CD14-positive monocyte (primary cell): ENCODE measurements around the gene KIF16B. TPM values are rescaled to one million over a fixed set of nuclear protein-coding genes. Genes with fewer than 3 reads are reported as not detected.

Experiments
- DNase-seq, 3 donors: peaks; one replicate each; pipeline ENCODE4 v3.0.0-alpha.2; 2011 to 2022
- H2AFZ ChIP-seq: 2 replicates; pipeline ENCODE4 v1.6.0; 2012; ENCODE audit warnings: mild to moderate bottlenecking, low read depth, low read length, inconsistent platforms; ENCODE audit not compliant: insufficient read depth, poor library complexity, severe bottlenecking
- H3K27ac ChIP-seq, 2 donors: 1 replicate in 1 of 2; 2 replicates in 1 of 2; pipeline ENCODE4 v1.5.1; 2012 to 2013; ENCODE audit warnings: low read length in 2 of 2, control low read depth in 1 of 2, inconsistent platforms in 1 of 2, low read depth in 1 of 2, mild to moderate bottlenecking in 1 of 2
- H3K27me3 ChIP-seq, 2 donors: one replicate each; pipeline versions ENCODE4 v1.6.0 to v1.6.1; 2011 to 2013; ENCODE audit warnings: low read length in 2 of 2; ENCODE audit not compliant: control insufficient read depth in 2 of 2, insufficient read depth in 2 of 2
- H3K36me3 ChIP-seq, 2 donors: replicated peaks in 1 of 2; 1 replicate in 1 of 2; 2 replicates in 1 of 2; pipeline versions ENCODE4 v1.5.1 to v1.6.1; 2012 to 2013; ENCODE audit warnings: low read length in 2 of 2, control low read depth in 1 of 2, inconsistent platforms in 1 of 2, mild to moderate bottlenecking in 1 of 2; ENCODE audit not compliant: insufficient read depth in 2 of 2, control insufficient read depth in 1 of 2
- H3K4me1 ChIP-seq, 2 donors: 1 replicate in 1 of 2; 2 replicates in 1 of 2; pipeline versions ENCODE4 v1.5.1 to v1.6.1; 2012 to 2013; ENCODE audit warnings: low read length in 2 of 2, control low read depth in 1 of 2, inconsistent platforms in 1 of 2, mild to moderate bottlenecking in 1 of 2, moderate library complexity in 1 of 2; ENCODE audit not compliant: insufficient read depth in 2 of 2, control insufficient read depth in 1 of 2
- H3K4me2 ChIP-seq: replicated peaks from 2 replicates; pipeline ENCODE3; 2012; ENCODE audit warnings: low read length, moderate library complexity, mild to moderate bottlenecking; ENCODE audit not compliant: poor library complexity, severe bottlenecking; ENCODE audit errors: extremely low read depth
- H3K4me3 ChIP-seq, 3 experiments: fragments of 200-600 bp in 1 of 3; sonication (generic) in 1 of 3; replicated peaks in 1 of 3; 1 replicate in 2 of 3; 2 replicates in 1 of 3; pipeline ENCODE4 v1.5.1; 2011 to 2013; ENCODE audit warnings: low read length in 3 of 3, mild to moderate bottlenecking in 3 of 3, control low read depth in 2 of 3, low read depth in 2 of 3, inconsistent platforms in 1 of 3, moderate library complexity in 1 of 3
- H3K79me2 ChIP-seq: 2 replicates; pipeline ENCODE4 v1.6.0; 2012; ENCODE audit warnings: mild to moderate bottlenecking, control low read depth, inconsistent platforms, low read length, moderate library complexity; ENCODE audit not compliant: insufficient read depth
- H3K9ac ChIP-seq: 2 replicates; pipeline ENCODE4 v1.6.0; 2017; ENCODE audit warnings: low read length, mild to moderate bottlenecking; ENCODE audit not compliant: insufficient read depth, poor library complexity, severe bottlenecking
- H3K9me3 ChIP-seq, 2 donors: replicated peaks in 1 of 2; 1 replicate in 1 of 2; 2 replicates in 1 of 2; pipeline versions ENCODE4 v1.5.1 to v1.6.1; 2012 to 2013; ENCODE audit warnings: low read length in 2 of 2, control low read depth in 1 of 2; ENCODE audit not compliant: control insufficient read depth in 1 of 2, insufficient read depth in 1 of 2
- H4K20me1 ChIP-seq: 2 replicates; pipeline ENCODE4 v1.6.0; 2012; ENCODE audit warnings: mild to moderate bottlenecking, low read length, control low read depth, moderate library complexity; ENCODE audit not compliant: insufficient read depth
- H3K27ac Mint-ChIP-seq, 7 donors: one replicate each; pipeline ENCODE4 v1.8.0; 2020; ENCODE audit warnings: mild to moderate bottlenecking in 7 of 7, mixed read lengths in 7 of 7, moderate library complexity in 6 of 7, inconsistent platforms in 2 of 7
- H3K27me3 Mint-ChIP-seq, 3 donors: one replicate each; pipeline ENCODE4 v1.8.0; 2021 to 2022; ENCODE audit warnings: low read depth in 3 of 3, mild to moderate bottlenecking in 3 of 3, mixed read lengths in 3 of 3, moderate library complexity in 3 of 3, inconsistent platforms in 1 of 3
- H3K36me3 Mint-ChIP-seq, 2 donors: one replicate each; pipeline ENCODE4 v1.8.0; 2020; ENCODE audit warnings: mixed read lengths in 2 of 2, inconsistent platforms in 1 of 2, mild to moderate bottlenecking in 1 of 2
- H3K4me1 Mint-ChIP-seq: one replicate; pipeline ENCODE4 v1.8.0; 2020; ENCODE audit warnings: mild to moderate bottlenecking, mixed read lengths
- H3K4me3 Mint-ChIP-seq, 2 donors: one replicate each; pipeline ENCODE4 v1.8.0; 2020; ENCODE audit warnings: mild to moderate bottlenecking in 2 of 2, mixed read lengths in 2 of 2, moderate library complexity in 1 of 2
- H3K9me3 Mint-ChIP-seq, 7 donors: one replicate each; pipeline ENCODE4 v1.8.0; 2020 to 2022; ENCODE audit warnings: mixed read lengths in 7 of 7, mild to moderate bottlenecking in 6 of 7, moderate library complexity in 6 of 7, inconsistent platforms in 2 of 7
- CTCF ChIP-seq: fragments of 200-600 bp; IDR thresholded peaks from one replicate; pipeline ENCODE4 v1.8.0; 2022; ENCODE audit warnings: antibody characterized with exemption, mild to moderate bottlenecking
- WGBS: methylation state at CpG from one replicate; pipeline ENCODE4 v1.1.5; 2013; ENCODE audit warnings: missing lambda C conversion rate; ENCODE audit not compliant: insufficient coverage; 5-methylcytosine and 5-hydroxymethylcytosine counted together
- intact Hi-C, 2 donors: fragments of 100-400 bp; cut with micrococcal nuclease; formaldehyde crosslinking; loops; one replicate each; pipeline versions ENCODE4 v1.15.0 to v1.15.1; 2023
- polyA plus RNA-seq, 3 donors: library from polyadenylated mRNA; depleted of rRNA in 1 of 3; unstranded in 2 of 3; stranded (reverse) in 1 of 3; fragments of 300-500 nt in 2 of 3; fragments of >200 nt in 1 of 3; fragmentation: Illumina TruSeq in 2 of 3; gene quantifications; 1 replicate in 2 of 3; 2 replicates in 1 of 3; pipeline ENCODE4 v1.2.3, GENCODE V29; 2012 to 2021

KIF16B gene
- polyA plus RNA-seq, 3 donors: 0.89 to 2.9 (median 2.8) TPM

- no peak for TF ChIP-seq CTCF
- H3K9me3 ChIP-seq: no peaks in the 10 kb centered on the region
- no peaks in the 10 kb centered on the region for H4K20me1 ChIP-seq
- 100% methylated on average over 2 of the region's 5 CpGs for WGBS
- no peaks in the 10 kb centered on the region for H3K4me1 ChIP-seq
- Mint-ChIP-seq H3K27me3 (peaks cover 0 to 1% (median 0%) of the 10 kb centered on the region in 3 donors), H3K4me3 (no peak overlapping the region), H3K9me3 (no peaks in the 10 kb centered on the region), H3K4me1 (no peaks in the 10 kb centered on the region), H3K27ac (no peak overlapping the region), H3K36me3 (peaks cover 3 to 15% of the 10 kb centered on the region in 2 donors)
- intact Hi-C loops: no loop called here
- no peak overlapping the region for H3K27ac ChIP-seq
- peaks cover 0 to 3% of the 10 kb centered on the region in 2 donors for H3K36me3 ChIP-seq
- no peak overlapping the region for H3K9ac ChIP-seq
- no peak for DNase-seq
- no peak overlapping the region for H2AFZ ChIP-seq
- H3K79me2 ChIP-seq: no peaks in the 10 kb centered on the region
- no peak overlapping the region for H3K4me2 ChIP-seq
- H3K27me3 ChIP-seq: no peaks in the 10 kb centered on the region
- no peak overlapping the region for H3K4me3 ChIP-seq
These were observed 209.5 kb downstream of the KIF16B start for GRCh38 chr20:16363506-16364319.

- Histone ChIP-seq H3K4me3 (no peak overlapping the region), H2AFZ (no peak overlapping the region), H3K9me3 (no peaks in the 10 kb centered on the region), H3K79me2 (no peaks in the 10 kb centered on the region), H3K27me3 (no peaks in the 10 kb centered on the region), H3K4me1 (no peaks in the 10 kb centered on the region), H3K36me3 (no peaks in the 10 kb centered on the region), H3K4me2 (no peak overlapping the region), H3K27ac (no peak overlapping the region), H3K9ac (no peak overlapping the region), H4K20me1 (no peaks in the 10 kb centered on the region)
- H3K27me3 Mint-ChIP-seq: peaks cover 0 to 1% (median 0%) of the 10 kb centered on the region in 3 donors
- WGBS: no CpG with 5 or more reads among the region's 1 CpG
- H3K9me3 Mint-ChIP-seq: peaks cover 0 to 3% (median 3%) of the 10 kb centered on the region in 7 donors
- H3K36me3 Mint-ChIP-seq: peaks cover 0 to 4% of the 10 kb centered on the region in 2 donors
- no peak for DNase-seq
- H3K27ac Mint-ChIP-seq: no peak overlapping the region
- no peaks in the 10 kb centered on the region for H3K4me1 Mint-ChIP-seq
- TF ChIP-seq CTCF: no peak
- no peak overlapping the region for H3K4me3 Mint-ChIP-seq
- intact Hi-C loops: no loop called here
These were observed 210.6 kb downstream of the KIF16B start for GRCh38 chr20:16362642-16363041.
